Endodermal cell (in vitro differentiated cells): Measurements from ENCODE around the gene BLCAP. TPM values are rescaled to one million over a fixed set of nuclear protein-coding genes. Genes with fewer than 3 reads are reported as not detected.

Source experiments
- DNase-seq: peaks from one replicate; pipeline ENCODE4 v3.0.0-alpha.2; 2017
- H3K27ac ChIP-seq: 2 replicates; pipeline ENCODE4 v1.5.1; 2013; ENCODE audit warnings: mild to moderate bottlenecking, low read depth, low read length, moderate library complexity
- H3K27me3 ChIP-seq: 2 replicates; pipeline ENCODE4 v1.6.1; 2013; ENCODE audit warnings: mild to moderate bottlenecking, low read length, moderate library complexity; ENCODE audit not compliant: insufficient read depth, control insufficient read depth, poor library complexity, severe bottlenecking
- H3K36me3 ChIP-seq: 2 replicates; pipeline ENCODE4 v1.7.0; 2013; ENCODE audit warnings: mild to moderate bottlenecking, low read length, moderate library complexity; ENCODE audit not compliant: control insufficient read depth, insufficient read depth
- H3K4me1 ChIP-seq: one replicate; pipeline ENCODE4 v1.7.0; 2013; ENCODE audit warnings: low read length; ENCODE audit not compliant: control insufficient read depth, insufficient read depth
- H3K4me3 ChIP-seq: 2 replicates; pipeline ENCODE4 v1.5.1; 2013; ENCODE audit warnings: mild to moderate bottlenecking, low read length, moderate library complexity
- H3K9ac ChIP-seq: 2 replicates; pipeline ENCODE4 v1.6.1; 2013; ENCODE audit warnings: mild to moderate bottlenecking, low read length, moderate library complexity; ENCODE audit not compliant: poor library complexity, severe bottlenecking; ENCODE audit errors: extremely low read depth
- H3K9me3 ChIP-seq: 2 replicates; pipeline ENCODE4 v1.6.1; 2013; ENCODE audit warnings: mild to moderate bottlenecking, low read length, moderate library complexity; ENCODE audit not compliant: control insufficient read depth
- H3K27ac Mint-ChIP-seq: 2 replicates; pipeline ENCODE4 v1.8.0; 2020; ENCODE audit warnings: mixed read lengths
- H3K27me3 Mint-ChIP-seq: 2 replicates; pipeline ENCODE4 v1.8.0; 2021; ENCODE audit warnings: mild to moderate bottlenecking, mixed read lengths; ENCODE audit not compliant: insufficient read depth
- H3K36me3 Mint-ChIP-seq: 2 replicates; pipeline ENCODE4 v1.8.0; 2020; ENCODE audit warnings: low read depth, mixed read lengths
- H3K4me1 Mint-ChIP-seq: 2 replicates; pipeline ENCODE4 v1.8.0; 2020; ENCODE audit warnings: mixed read lengths
- H3K4me3 Mint-ChIP-seq: 2 replicates; pipeline ENCODE4 v1.8.0; 2020; ENCODE audit warnings: mild to moderate bottlenecking, moderate library complexity, mixed read lengths
- H3K9me3 Mint-ChIP-seq: 2 replicates; pipeline ENCODE4 v1.8.0; 2020; ENCODE audit warnings: mild to moderate bottlenecking, mixed read lengths
- CTCF ChIP-seq: fragments of 200-600 bp; sonication (generic); conservative IDR thresholded peaks from 2 replicates; pipeline ENCODE4 v1.5.0; 2021; ENCODE audit warnings: antibody characterized with exemption, mild to moderate bottlenecking
- WGBS, 2 experiments: methylation state at CpG; one replicate each; pipeline versions ENCODE4 v1.1.5 to v1.1.7; 2013; ENCODE audit warnings: missing lambda C conversion rate in 2 of 2, mixed read lengths in 1 of 2; ENCODE audit not compliant: insufficient coverage in 1 of 2, insufficient read length in 1 of 2; 5-methylcytosine and 5-hydroxymethylcytosine counted together
- total RNA-seq, 2 donors: library from RNA; stranded (reverse); fragmentation: NEBNext Ultra II Directional in 1 of 2; extraction: Animal tissue kit (Norgen Biotek cat#: 25700) in 1 of 2; gene quantifications; 2 replicates in 1 of 2; 3 replicates in 1 of 2; pipeline ENCODE4 v1.2.1, GENCODE V29; 2021

Gene BLCAP
- total RNA-seq, 2 donors from 2014 or later, result 32.5 to 56.5 TPM

- Mint-ChIP-seq H3K27ac (no peak overlapping the region), H3K9me3 (no peaks in the 10 kb centered on the region), H3K4me1 (peaks cover 12% of the 10 kb centered on the region), H3K4me3 (no peak overlapping the region), H3K27me3 (peaks cover 3% of the 10 kb centered on the region), H3K36me3 (no peaks in the 10 kb centered on the region)
- no peaks in the 10 kb centered on the region for H3K27me3 ChIP-seq
- H3K4me1 ChIP-seq, result no peaks in the 10 kb centered on the region
- no peak overlapping the region for H3K4me3 ChIP-seq
- no peak for TF ChIP-seq CTCF
- no peak for DNase-seq
- 86 to 87% methylated on average over 5 to 6 of the region's 6 CpGs for WGBS, 2 experiments
- no peak overlapping the region for H3K9ac ChIP-seq
- no peak overlapping the region for H3K27ac ChIP-seq
- H3K9me3 ChIP-seq, result no peaks in the 10 kb centered on the region
- H3K36me3 ChIP-seq, result no peaks in the 10 kb centered on the region
Measured at GRCh38 chr20:37571033-37571432, 43.4 kb upstream of the BLCAP start.

- WGBS, 2 experiments, result 86 to 100% methylated on average over 1 of the region's 1 CpG
- Mint-ChIP-seq H3K4me1 (peaks cover 14% of the 10 kb centered on the region), H3K36me3 (no peaks in the 10 kb centered on the region), H3K9me3 (no peaks in the 10 kb centered on the region), H3K4me3 (no peak overlapping the region), H3K27me3 (peaks cover 5% of the 10 kb centered on the region), H3K27ac (no peak overlapping the region)
- Histone ChIP-seq H3K4me3 (no peak overlapping the region), H3K27ac (no peak overlapping the region), H3K9me3 (no peaks in the 10 kb centered on the region), H3K4me1 (no peaks in the 10 kb centered on the region), H3K27me3 (no peaks in the 10 kb centered on the region), H3K36me3 (no peaks in the 10 kb centered on the region), H3K9ac (no peak overlapping the region)
- TF ChIP-seq CTCF, result no peak
- no peak for DNase-seq
Measured at GRCh38 chr20:37570419-37570818, 42.7 kb upstream of the BLCAP start.

GRCh38 chr20:37567671-37568588 lies 40.3 kb upstream of the BLCAP start:
- H3K9me3 ChIP-seq, result no peaks in the 10 kb centered on the region
- peak; percentile 73 for DNase-seq
- H3K4me1 Mint-ChIP-seq, result peaks cover 17% of the 10 kb centered on the region
- 13 to 28% methylated on average over 1 to 12 of the region's 13 CpGs for WGBS, 2 experiments
- no peak overlapping the region for H3K27ac Mint-ChIP-seq
- no peaks in the 10 kb centered on the region for H3K4me1 ChIP-seq
- H3K4me3 Mint-ChIP-seq, result peak overlapping the region; percentile 26
- H3K9me3 Mint-ChIP-seq, result no peaks in the 10 kb centered on the region
- no peaks in the 10 kb centered on the region for H3K36me3 Mint-ChIP-seq
- H3K9ac ChIP-seq, result no peak overlapping the region
- no peaks in the 10 kb centered on the region for H3K27me3 ChIP-seq
- peak overlapping the region; percentile 83 for H3K27ac ChIP-seq
- H3K36me3 ChIP-seq, result no peaks in the 10 kb centered on the region
- H3K27me3 Mint-ChIP-seq, result peaks cover 10% of the 10 kb centered on the region
- no peak for TF ChIP-seq CTCF
- no peak overlapping the region for H3K4me3 ChIP-seq
